ENCODE results near the gene INVS. TPM values are rescaled to one million over a fixed set of nuclear protein-coding genes. Genes with fewer than 3 reads are reported as not detected.
"Not testable (repeated sequence)": the region's sequence is repeated elsewhere in the genome, so short reads cannot be mapped to it uniquely, and the experiment has no call there.

Gene INVS
- total RNA-seq, 1 experiment from 2014 or later = 21.1 TPM

- POLR2A ChIA-PET; CTCF ChIA-PET; H3K9me3 ChIP-seq (ENCODE audit: control insufficient read depth in 1 of 2, insufficient read depth in 1 of 2, low read depth in 1 of 2, low read length in 2 of 2); H3K4me3 ChIP-seq (replicated peaks in 1 of 2; ENCODE audit: low read depth in 1 of 2, low read length in 2 of 2); intact Hi-C loops (cut with micrococcal nuclease); H3K27ac ChIP-seq (ENCODE audit: low read depth, low read length); H2AFZ ChIP-seq (ENCODE audit: low read depth, low read length, poor library complexity, severe bottlenecking); H3K36me3 ChIP-seq (ENCODE audit: control insufficient read depth in 1 of 2, insufficient read depth in 2 of 2, low read length in 2 of 2); H3K79me2 ChIP-seq (ENCODE audit: insufficient read depth, low read length); H4K20me1 ChIP-seq (ENCODE audit: insufficient read depth); H3K9me2 ChIP-seq (ENCODE audit: insufficient read depth); RAD21 ChIA-PET (ENCODE audit: low non-redundant PET in 1 of 2, low total read pairs in 2 of 2, uncharacterized antibody in 2 of 2, unreplicated experiment in 2 of 2); H3K9ac ChIP-seq (ENCODE audit: low read length); ATAC-seq; BruUV-seq (replicated peaks); H3K4me2 ChIP-seq (ENCODE audit: low read length); DNase-seq (ENCODE audit: low read depth, low spot score); H3K4me1 ChIP-seq (ENCODE audit: control insufficient read depth in 1 of 2, insufficient read depth in 2 of 2, low read length in 2 of 2); H3K27me3 ChIP-seq (ENCODE audit: insufficient read depth, low read length): not testable (repeated sequence)
Observed at GRCh38 chr9:100145167-100145934, 46.3 kb downstream of the INVS start.

GRCh38 chr9:100145976-100146375 is 46.9 kb downstream of the INVS start:
- CTCF ChIA-PET = not testable (repeated sequence)

GRCh38 chr9:100150214-100150613 is 51.2 kb downstream of the INVS start:
- Histone ChIP-seq H3K9me2 (ENCODE audit: insufficient read depth) (no peaks in the 10 kb centered on the region), H3K9ac (ENCODE audit: low read length) (no peak overlapping the region), H4K20me1 (ENCODE audit: insufficient read depth) (no peaks in the 10 kb centered on the region), H3K27me3 (ENCODE audit: insufficient read depth, low read length) (no peaks in the 10 kb centered on the region), H3K4me1 (ENCODE audit: control insufficient read depth in 1 of 2, insufficient read depth in 2 of 2, low read length in 2 of 2) (peaks cover 7 to 8% of the 10 kb centered on the region in 2 experiments; a peak in 2 of 4 replicates), H2AFZ (ENCODE audit: low read depth, low read length, poor library complexity, severe bottlenecking) (no peak overlapping the region), H3K4me2 (ENCODE audit: low read length) (peak overlapping the region; percentile 31; the same call in 1 of the 2 replicates), H3K27ac (ENCODE audit: low read depth, low read length) (no peak overlapping the region), H3K4me3 (replicated peaks in 1 of 2; ENCODE audit: low read depth in 1 of 2, low read length in 2 of 2) (no peak overlapping the region), H3K79me2 (ENCODE audit: insufficient read depth, low read length) (no peaks in the 10 kb centered on the region), H3K9me3 (ENCODE audit: control insufficient read depth in 1 of 2, insufficient read depth in 1 of 2, low read depth in 1 of 2, low read length in 2 of 2) (no peaks in the 10 kb centered on the region), H3K36me3 (ENCODE audit: control insufficient read depth in 1 of 2, insufficient read depth in 2 of 2, low read length in 2 of 2) (no peaks in the 10 kb centered on the region)
- ATAC-seq = no peak
- TF ChIP-seq CEBPB (IDR thresholded peaks at IDR 0.05; ENCODE audit: low read depth) = no peak
- TF ChIP-seq MAX (IDR thresholded peaks at IDR 0.05) = no peak
- no peak for TF ChIP-seq POLR2A (IDR thresholded peaks at IDR 0.05; ENCODE audit: borderline replicate concordance, extremely low read depth, insufficient read depth, insufficient read length)
- no peak for TF ChIP-seq JUND (IDR thresholded peaks at IDR 0.05)
- no peak for TF ChIP-seq RAD21 (IDR thresholded peaks at IDR 0.05; ENCODE audit: low read depth)
- TF ChIP-seq YY1 (IDR thresholded peaks at IDR 0.05; ENCODE audit: extremely low read depth, insufficient replicate concordance, low read depth, low read length) = no peak
- ChIA-PET POLR2A (no interaction called here), CTCF (no interaction called here), RAD21 (ENCODE audit: low non-redundant PET in 1 of 2, low total read pairs in 2 of 2, uncharacterized antibody in 2 of 2, unreplicated experiment in 2 of 2) (no interaction called here)
- intact Hi-C loops (cut with micrococcal nuclease) = no loop called here
- DNase-seq (ENCODE audit: low read depth, low spot score) = no peak
- no TSS peak for BruUV-seq (replicated peaks)

More at GRCh38 chr9:100145976-100146375, 46.9 kb downstream of the INVS start:
- BruUV-seq (replicated peaks); RAD21 ChIA-PET (ENCODE audit: low non-redundant PET in 1 of 2, low total read pairs in 2 of 2, uncharacterized antibody in 2 of 2, unreplicated experiment in 2 of 2); H3K4me3 ChIP-seq (replicated peaks in 1 of 2; ENCODE audit: low read depth in 1 of 2, low read length in 2 of 2); H2AFZ ChIP-seq (ENCODE audit: low read depth, low read length, poor library complexity, severe bottlenecking); ATAC-seq; H3K9me2 ChIP-seq (ENCODE audit: insufficient read depth); H3K79me2 ChIP-seq (ENCODE audit: insufficient read depth, low read length); intact Hi-C loops (cut with micrococcal nuclease); H3K27me3 ChIP-seq (ENCODE audit: insufficient read depth, low read length); H3K4me1 ChIP-seq (ENCODE audit: control insufficient read depth in 1 of 2, insufficient read depth in 2 of 2, low read length in 2 of 2); H3K9ac ChIP-seq (ENCODE audit: low read length); H4K20me1 ChIP-seq (ENCODE audit: insufficient read depth); H3K27ac ChIP-seq (ENCODE audit: low read depth, low read length); H3K4me2 ChIP-seq (ENCODE audit: low read length); POLR2A ChIA-PET; H3K9me3 ChIP-seq (ENCODE audit: control insufficient read depth in 1 of 2, insufficient read depth in 1 of 2, low read depth in 1 of 2, low read length in 2 of 2); DNase-seq (ENCODE audit: low read depth, low spot score); H3K36me3 ChIP-seq (ENCODE audit: control insufficient read depth in 1 of 2, insufficient read depth in 2 of 2, low read length in 2 of 2): not testable (repeated sequence)

Data from HCT116 (cell line).